ENCODE results near the gene YY1.

- TF ChIP-seq CTCF (IDR thresholded peaks at IDR 0.05) (no peak), POLR2A (IDR thresholded peaks at IDR 0.05) (no peak)
These were observed 39.8 kb downstream of the YY1 start for GRCh38 chr14:100278702-100279101.

Measured in esophagus squamous epithelium (tissue), 4 donors.